ENCODE data around the gene NCK1. TPM values are rescaled to one million over a fixed set of nuclear protein-coding genes. Genes with fewer than 3 reads are reported as not detected.

The NCK1 gene
- total and polyA plus RNA-seq, 9 of the 15 experiments (the other 6 are each of a cell fraction or from before 2014, with no cell fraction given): 17.3 to 30.5 (median 25.0) TPM

- TF ChIP-seq ZBTB40 (IDR thresholded peaks at IDR 0.05) (no peak), ZBTB40 (CRISPR knock-in tag; IDR thresholded peaks at IDR 0.05) (no peak), IFI16 (CRISPR knock-in tag; IDR thresholded peaks at IDR 0.05) (no peak), ZNF445 (CRISPR knock-in tag; IDR thresholded peaks at IDR 0.05; ENCODE audit: low read depth) (no peak), ZZZ3 (IDR thresholded peaks at IDR 0.05) (no peak), ZNF780A (CRISPR knock-in tag; IDR thresholded peaks at IDR 0.05) (no peak), DEAF1 (CRISPR knock-in tag; IDR thresholded peaks at IDR 0.05) (no peak), LARP7 (IDR thresholded peaks at IDR 0.05) (no peak), ZNF407 (IDR thresholded peaks at IDR 0.05; ENCODE audit: low read depth) (no peak), BCL6 (CRISPR knock-in tag; IDR thresholded peaks at IDR 0.05) (no peak)
These were observed 37.7 kb downstream of the NCK1 start (continued) for GRCh38 chr3:136899622-136900158.
